SW480 (cell line): ENCODE data around the gene CARMIL1.

Source experiments
- DNase-seq: peaks from one replicate; pipeline ENCODE4 v3.0.0-alpha.2; 2016; ENCODE audit warnings: low spot score

The CARMIL1 gene

DNA sequence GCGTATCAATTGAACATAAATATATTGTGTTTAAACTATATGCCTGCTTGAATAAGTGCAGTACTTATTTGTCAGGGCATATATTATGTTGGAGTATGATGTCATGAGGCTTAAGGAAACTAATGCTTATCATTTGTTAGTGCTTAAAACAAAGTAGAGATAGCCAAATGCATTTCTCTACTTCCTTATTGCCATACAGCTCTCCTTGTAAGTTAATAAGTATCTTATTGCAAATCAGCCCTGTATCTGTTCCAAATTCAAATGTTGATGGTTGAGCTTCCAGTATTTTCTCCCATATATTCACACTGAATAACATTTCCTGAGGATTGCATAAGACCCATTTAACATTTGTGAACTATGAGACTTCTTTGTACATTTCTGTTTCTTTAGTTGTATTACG lies 57.8 kb downstream of the CARMIL1 start:
- no peak for DNase-seq

- DNase-seq, result no peak
Measured at GRCh38 chr6:25337431-25337830, 58.3 kb downstream of the CARMIL1 start.

- no peak for DNase-seq
Measured at GRCh38 chr6:25340431-25341202, 61.4 kb downstream of the CARMIL1 start.

- no peak for DNase-seq
Measured at GRCh38 chr6:25341203-25341552, 62.0 kb downstream of the CARMIL1 start.

DNA sequence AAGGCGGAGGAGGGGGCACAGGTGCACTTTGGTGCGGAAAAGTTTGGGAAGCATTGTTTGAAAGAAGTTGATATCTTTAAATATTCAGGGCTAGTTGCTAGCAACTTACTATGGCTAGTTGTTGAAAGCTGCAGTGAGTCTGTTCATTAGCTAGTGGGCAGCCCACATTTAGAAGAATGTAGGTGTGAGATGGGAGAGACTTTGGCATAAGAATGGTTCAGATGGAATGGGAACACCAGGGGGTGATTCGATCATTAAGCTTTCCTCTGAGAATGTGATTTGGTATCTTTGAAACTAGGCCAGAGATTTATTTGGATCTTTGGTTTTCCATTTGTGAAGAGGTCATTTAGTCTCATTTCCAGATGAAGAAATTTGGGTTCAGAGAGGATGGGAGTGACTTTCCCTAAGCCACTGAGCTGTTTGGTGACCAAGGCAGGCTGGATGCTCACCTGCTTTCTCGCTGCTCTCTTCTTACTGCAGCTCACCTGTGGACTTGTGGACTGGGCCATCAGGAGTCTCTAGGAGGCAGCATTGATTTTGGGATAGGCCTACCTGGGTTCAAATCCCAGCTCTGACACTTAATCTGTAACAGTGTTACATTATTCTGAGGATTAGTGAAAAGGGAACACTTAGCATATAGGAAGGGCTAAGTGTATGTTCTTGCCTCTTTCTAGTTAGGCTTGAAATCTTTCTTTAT lies 62.9 kb downstream of the CARMIL1 start:
- no peak for DNase-seq

- no peak for DNase-seq
Measured at GRCh38 chr6:25342802-25343201, 63.6 kb downstream of the CARMIL1 start.

DNA sequence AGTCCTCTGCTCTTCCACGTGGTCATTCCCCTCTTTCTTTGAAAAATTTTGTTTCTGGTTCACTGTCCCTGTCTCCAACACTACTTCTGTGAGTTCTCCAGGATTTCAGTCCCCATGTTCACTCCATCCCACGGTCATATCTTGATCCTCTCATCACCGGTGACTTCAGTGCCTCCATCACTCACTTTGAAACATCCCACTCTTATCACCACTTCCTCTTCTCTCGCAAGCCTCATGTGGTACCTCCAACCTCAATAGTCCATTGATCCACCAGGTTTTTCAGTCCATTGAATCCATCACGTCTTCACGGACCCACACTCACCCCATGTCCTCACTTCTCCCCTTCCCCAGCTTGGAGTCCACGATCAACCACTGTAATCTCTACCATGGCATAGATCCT lies 64.8 kb downstream of the CARMIL1 start:
- DNase-seq, result no peak

GRCh38 chr6:25344827-25345226 lies 65.7 kb downstream of the CARMIL1 start:
- no peak for DNase-seq

DNA sequence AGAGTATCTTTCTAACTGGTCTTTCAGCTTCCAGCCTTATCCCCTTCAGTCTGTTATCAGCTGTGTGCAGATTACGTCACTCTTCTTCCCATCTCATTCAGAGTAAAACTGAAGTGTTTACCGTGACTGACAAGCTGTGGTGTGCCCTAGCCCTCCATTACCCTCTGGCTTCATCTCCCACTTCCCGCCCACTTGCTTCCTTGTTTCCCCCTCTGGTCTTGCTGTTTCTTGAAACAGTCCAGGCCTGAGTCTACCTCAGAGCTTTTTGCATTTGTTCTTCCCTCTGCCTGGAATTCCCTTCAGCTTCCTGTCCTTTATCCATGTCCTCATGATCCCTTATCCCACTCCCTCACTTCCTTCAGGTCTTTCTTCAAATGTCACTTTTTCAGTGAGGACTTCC lies 66.9 kb downstream of the CARMIL1 start:
- no peak for DNase-seq

- DNase-seq, result no peak
Measured at GRCh38 chr6:25350573-25350972, 71.4 kb downstream of the CARMIL1 start.

GRCh38 chr6:25351485-25351884 lies 72.3 kb downstream of the CARMIL1 start:
- DNase-seq, result no peak

GRCh38 chr6:25352285-25352684 lies 73.1 kb downstream of the CARMIL1 start:
- DNase-seq, result no peak

DNA sequence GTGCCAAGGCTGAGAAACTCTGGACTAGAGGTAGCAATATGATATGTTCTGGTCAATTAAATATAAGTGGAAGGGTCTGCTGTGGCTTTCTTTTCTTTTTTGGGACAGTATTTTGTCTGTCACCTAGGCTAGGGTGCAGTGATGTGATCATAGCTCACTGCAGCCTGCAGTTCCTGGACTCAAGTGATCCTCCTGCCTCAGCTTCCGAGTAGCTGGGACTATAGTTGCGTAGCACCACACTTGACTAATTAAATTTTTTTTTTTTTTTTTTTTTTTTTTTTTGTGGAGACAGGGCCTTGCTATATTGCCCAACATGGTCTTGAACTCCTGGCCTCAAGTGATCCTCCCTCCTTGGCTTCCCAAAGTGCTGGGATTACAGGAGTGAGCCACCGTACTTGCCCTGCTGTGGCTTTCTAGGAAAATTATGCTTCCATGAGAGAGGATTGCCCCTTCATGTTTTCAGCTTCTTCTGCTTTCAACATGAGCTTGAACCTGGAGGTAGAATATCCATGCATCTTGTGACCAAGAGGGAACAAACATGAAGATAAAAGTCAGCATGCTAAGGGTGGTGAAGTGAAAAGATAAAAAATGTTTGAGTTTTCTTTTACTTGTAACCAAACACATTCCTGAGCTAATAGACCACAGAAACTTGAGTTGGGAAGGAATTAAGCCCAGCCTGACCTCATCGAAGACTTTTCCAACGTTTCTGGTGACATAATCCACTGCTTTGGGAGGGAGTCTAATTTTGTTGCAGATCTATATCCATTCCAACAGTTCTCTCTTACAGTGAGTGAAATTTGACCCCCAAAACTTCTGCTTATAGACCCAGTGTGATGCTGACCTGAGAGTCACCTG lies 75.1 kb downstream of the CARMIL1 start:
- no peak for DNase-seq

GRCh38 chr6:25359191-25359861 lies 80.2 kb downstream of the CARMIL1 start:
- peak; percentile 46 for DNase-seq

DNA sequence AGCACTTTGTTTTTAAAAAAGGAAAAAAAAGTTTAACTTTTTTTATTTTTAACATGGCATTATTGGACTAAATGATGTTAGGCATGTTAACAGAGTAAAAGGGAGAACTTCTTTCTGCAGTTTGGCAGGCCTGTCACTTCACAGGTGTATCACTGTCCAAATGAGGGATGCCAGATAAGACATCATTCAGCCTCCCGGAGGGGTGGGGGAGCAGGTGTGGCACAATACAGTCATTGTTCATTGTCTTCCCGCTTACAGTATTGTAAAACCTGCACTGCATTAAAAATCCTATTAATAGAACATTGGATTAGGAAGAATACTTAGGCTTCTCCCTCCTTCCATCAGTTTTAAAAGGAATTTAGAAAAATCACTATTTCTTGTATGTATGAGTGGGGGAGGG lies 80.7 kb downstream of the CARMIL1 start:
- DNase-seq, result peak; percentile 66

- no peak for DNase-seq
Measured at GRCh38 chr6:25360621-25361020, 81.4 kb downstream of the CARMIL1 start.

- no peak for DNase-seq
Measured at GRCh38 chr6:25363427-25363826, 84.3 kb downstream of the CARMIL1 start.

DNA sequence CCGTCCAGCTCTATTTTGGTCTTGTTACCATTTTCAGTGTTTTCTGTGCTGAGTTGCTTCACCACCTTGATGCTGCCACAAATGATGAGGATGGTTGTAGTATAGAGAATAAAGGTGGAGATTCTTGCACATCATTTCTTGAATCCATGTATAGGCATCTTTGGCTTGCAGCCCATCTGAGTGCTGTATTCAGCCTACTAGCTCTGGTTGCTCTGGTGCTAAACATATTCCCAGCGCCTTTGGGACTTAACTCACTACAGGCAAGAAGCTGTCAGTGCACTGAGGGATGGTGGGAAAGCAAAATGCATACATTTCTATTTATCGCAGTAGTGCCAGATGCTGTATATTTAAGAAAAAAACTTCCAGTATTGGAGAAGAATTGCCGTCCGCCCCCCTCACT lies 86.0 kb downstream of the CARMIL1 start:
- no peak for DNase-seq

DNA sequence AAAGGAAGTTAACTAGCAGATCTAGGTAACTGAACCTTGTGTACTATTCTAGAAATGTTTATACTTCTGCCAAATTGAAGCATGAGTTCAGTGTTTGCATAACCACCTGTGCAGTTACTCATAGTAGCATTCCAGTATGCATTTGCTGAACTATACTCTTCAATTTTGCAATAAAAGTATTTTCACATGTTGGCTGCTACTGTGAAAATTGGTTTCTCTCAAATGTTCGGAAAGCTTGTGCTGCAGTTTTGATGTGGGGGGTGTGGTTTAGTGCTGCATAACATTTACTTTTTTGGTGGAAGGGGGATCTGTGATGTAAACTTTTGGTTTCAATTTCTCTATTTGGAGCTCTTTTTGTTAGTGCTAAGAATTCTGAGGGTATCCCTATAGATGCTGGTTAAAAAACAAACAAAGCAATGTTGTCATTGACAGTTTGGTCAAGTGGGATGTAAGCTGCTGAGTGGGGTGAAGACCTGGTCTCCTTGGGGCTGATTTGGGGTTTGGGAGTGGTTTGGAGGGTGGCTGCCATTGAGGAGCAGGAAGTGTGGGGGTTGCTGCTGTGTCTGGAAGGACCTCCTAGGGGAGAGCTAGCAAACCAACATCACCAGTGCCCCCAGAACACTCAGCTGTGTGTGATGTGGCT lies 87.8 kb downstream of the CARMIL1 start:
- DNase-seq, result no peak

GRCh38 chr6:25369036-25369432 lies 89.9 kb downstream of the CARMIL1 start:
- DNase-seq, result no peak

- DNase-seq, result no peak
Measured at GRCh38 chr6:25369433-25370177, 90.4 kb downstream of the CARMIL1 start.
